ENCODE data around the gene PPP6C. TPM values are rescaled to one million over a fixed set of nuclear protein-coding genes. Genes with fewer than 3 reads are reported as not detected.

PPP6C gene
- total and polyA plus RNA-seq, 2 of the 13 experiments (the other 11 are each of a cell fraction or from before 2014, with no cell fraction given) = 18.5 to 20.9 TPM

DNA sequence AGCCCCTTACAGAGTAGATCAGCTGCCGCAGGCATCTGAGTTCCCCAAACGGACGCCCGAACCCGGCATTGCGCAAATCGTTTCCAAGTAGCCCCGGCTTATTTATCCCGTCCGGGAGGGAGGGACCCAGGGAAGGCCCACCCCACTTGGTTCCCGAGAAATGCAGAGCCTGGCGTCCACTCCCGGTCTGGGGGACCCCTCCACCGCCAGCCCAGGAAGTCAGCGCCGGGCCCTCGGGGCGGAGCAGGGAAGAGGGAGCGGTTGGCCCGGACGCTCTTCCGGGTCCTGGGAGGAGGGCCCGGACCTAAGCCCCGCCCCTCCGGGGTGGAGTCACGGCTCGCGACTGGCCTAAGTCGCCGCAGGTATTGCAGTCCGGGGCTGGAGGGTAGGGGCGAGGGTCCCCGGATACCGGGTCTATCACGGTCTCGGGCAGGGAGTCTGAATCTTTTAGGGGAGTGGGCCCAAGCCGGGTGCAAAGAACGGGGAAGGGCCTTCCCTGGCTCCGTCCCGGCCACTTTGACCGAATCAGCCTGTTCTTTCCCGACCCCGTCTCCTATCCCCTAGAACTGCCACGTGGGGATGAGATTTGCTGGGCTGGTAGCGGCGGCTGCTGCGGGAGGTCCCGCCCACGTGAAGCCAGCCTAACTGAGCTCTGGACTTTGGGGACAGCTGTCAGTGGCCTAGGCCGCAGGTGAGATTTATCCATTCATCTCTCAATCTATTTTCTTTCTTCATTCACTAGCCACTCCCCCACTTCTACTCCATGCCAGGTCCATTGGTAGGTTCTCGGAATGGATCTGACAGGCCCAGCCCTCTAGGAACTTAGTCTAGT is 10.8 kb upstream of the PPP6C start, which contains the start of gene RABEPK (continued):
- TF ChIP-seq RNF219 (CRISPR knock-in tag; IDR thresholded peaks at IDR 0.05) (0 out of 2 replicates have a peak, but pooled peaks have one; percentile 64), ZNF276 (CRISPR knock-in tag; IDR thresholded peaks at IDR 0.05; ENCODE audit: low read depth) (peak; percentile 28; the same call in 1 of the 2 replicates), CHD4 (IDR thresholded peaks at IDR 0.05; ENCODE audit: borderline replicate concordance, low read length) (0 out of 2 replicates have a peak, but pooled peaks have one; percentile 43), NFATC3 (CRISPR knock-in tag; IDR thresholded peaks at IDR 0.05) (peak; percentile 30; the same call in 1 of the 2 replicates), ZNF331 (CRISPR knock-in tag; IDR thresholded peaks at IDR 0.05) (peak; percentile 34; the same call in 1 of the 2 replicates), SIN3B (IDR thresholded peaks at IDR 0.05; ENCODE audit: low read length) (0 out of 2 replicates have a peak, but pooled peaks have one; percentile 16), POGZ (CRISPR knock-in tag; IDR thresholded peaks at IDR 0.05) (peak; percentile 31; the same call in 1 of the 2 replicates), TRAFD1 (CRISPR knock-in tag; IDR thresholded peaks at IDR 0.05; ENCODE audit: borderline replicate concordance) (0 out of 2 replicates have a peak, but pooled peaks have one; percentile 80), SMAD1 (CRISPR knock-in tag; IDR thresholded peaks at IDR 0.05; ENCODE audit: borderline replicate concordance, low read depth) (peak; percentile 28; the same call in 1 of the 2 replicates), MXD1 (CRISPR knock-in tag; IDR thresholded peaks at IDR 0.05) (peak; percentile 93; the same call in 1 of the 2 replicates), ZNF558 (CRISPR knock-in tag; IDR thresholded peaks at IDR 0.05; ENCODE audit: borderline replicate concordance) (peak; percentile 85; the same call in 1 of the 2 replicates), YEATS4 (CRISPR knock-in tag; IDR thresholded peaks at IDR 0.05; ENCODE audit: borderline replicate concordance) (peak; percentile 91; the same call in 1 of the 2 replicates), GABPB1 (CRISPR knock-in tag; IDR thresholded peaks at IDR 0.05) (peak; percentile 91), ZNF788 (CRISPR knock-in tag; IDR thresholded peaks at IDR 0.05; ENCODE audit: borderline replicate concordance) (peak; percentile 38; the same call in 1 of the 2 replicates), ZMYM3 (CRISPR knock-in tag; IDR thresholded peaks at IDR 0.05) (no peak), FOXJ3 (CRISPR knock-in tag; IDR thresholded peaks at IDR 0.05; ENCODE audit: borderline replicate concordance) (0 out of 2 replicates have a peak, but pooled peaks have one; percentile 39), NFIC (IDR thresholded peaks at IDR 0.05; ENCODE audit: low read length) (no peak)
- TF ChIP-seq, protein P1, sequence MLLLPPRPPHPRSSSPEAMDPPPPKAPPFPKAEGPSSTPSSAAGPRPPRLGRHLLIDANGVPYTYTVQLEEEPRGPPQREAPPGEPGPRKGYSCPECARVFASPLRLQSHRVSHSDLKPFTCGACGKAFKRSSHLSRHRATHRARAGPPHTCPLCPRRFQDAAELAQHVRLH (CRISPR knock-in tag; IDR thresholded peaks at IDR 0.05; ENCODE audit: borderline replicate concordance, low read depth) = peak; percentile 55; the same call in 1 of the 2 replicates
- TF ChIP-seq, protein P2, sequence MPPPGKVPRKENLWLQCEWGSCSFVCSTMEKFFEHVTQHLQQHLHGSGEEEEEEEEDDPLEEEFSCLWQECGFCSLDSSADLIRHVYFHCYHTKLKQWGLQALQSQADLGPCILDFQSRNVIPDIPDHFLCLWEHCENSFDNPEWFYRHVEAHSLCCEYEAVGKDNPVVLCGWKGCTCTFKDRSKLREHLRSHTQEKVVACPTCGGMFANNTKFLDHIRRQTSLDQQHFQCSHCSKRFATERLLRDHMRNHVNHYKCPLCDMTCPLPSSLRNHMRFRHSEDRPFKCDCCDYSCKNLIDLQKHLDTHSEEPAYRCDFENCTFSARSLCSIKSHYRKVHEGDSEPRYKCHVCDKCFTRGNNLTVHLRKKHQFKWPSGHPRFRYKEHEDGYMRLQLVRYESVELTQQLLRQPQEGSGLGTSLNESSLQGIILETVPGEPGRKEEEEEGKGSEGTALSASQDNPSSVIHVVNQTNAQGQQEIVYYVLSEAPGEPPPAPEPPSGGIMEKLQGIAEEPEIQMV (CRISPR knock-in tag; IDR thresholded peaks at IDR 0.05; ENCODE audit: low read depth) = no peak
